ENCODE data around the gene AQR. TPM values are rescaled to one million over a fixed set of nuclear protein-coding genes. Genes with fewer than 3 reads are reported as not detected.
A peak's percentile ranks its signal among the peaks of the same experiment; 100 is the strongest.

The AQR gene
- total RNA-seq, 4 donors from 2014 or later, result 6.3 to 13.1 (median 10.3) TPM

DNA sequence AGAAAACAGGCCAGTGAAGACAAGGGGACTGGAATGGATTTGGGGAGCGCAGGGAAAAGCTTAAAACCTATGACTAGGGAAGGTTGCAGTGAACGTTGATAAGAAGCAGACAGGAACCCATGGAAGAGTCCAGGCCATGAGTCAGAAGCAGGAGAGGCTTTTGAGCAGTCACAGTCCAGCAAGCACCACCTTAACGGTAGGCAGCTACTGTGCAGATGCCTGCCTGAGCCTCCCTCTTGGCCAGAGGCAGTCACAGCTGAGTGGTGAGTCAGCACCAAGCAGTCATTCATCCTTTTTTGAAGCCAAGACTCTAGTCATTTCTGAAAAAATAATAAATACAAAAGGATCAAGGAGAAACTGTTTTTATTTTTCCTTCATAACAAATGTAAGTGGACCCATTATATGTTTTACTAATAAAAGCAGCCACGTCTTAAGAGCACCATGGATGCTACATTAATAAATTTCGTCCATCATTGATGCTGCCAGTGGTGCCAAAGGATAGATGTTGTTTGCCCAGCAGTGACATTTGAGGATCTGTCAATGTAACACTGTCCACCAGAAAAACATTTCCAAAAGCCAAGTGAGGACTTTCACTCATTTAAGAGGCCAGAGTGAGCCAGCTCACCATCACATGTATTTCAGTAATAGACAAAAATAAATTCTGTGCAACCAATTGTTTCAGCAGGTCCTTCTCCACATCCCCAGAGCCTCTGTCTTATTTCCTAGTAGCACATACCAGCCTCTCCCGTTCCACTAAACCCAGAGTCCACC is 132.1 kb downstream of the AQR start:
- intact Hi-C loops (cut with DNase I; ENCODE audit: low total_unique reads), result no loop called here
- DNase-seq, result peak in 1 of 2 donors; percentile 29

DNA sequence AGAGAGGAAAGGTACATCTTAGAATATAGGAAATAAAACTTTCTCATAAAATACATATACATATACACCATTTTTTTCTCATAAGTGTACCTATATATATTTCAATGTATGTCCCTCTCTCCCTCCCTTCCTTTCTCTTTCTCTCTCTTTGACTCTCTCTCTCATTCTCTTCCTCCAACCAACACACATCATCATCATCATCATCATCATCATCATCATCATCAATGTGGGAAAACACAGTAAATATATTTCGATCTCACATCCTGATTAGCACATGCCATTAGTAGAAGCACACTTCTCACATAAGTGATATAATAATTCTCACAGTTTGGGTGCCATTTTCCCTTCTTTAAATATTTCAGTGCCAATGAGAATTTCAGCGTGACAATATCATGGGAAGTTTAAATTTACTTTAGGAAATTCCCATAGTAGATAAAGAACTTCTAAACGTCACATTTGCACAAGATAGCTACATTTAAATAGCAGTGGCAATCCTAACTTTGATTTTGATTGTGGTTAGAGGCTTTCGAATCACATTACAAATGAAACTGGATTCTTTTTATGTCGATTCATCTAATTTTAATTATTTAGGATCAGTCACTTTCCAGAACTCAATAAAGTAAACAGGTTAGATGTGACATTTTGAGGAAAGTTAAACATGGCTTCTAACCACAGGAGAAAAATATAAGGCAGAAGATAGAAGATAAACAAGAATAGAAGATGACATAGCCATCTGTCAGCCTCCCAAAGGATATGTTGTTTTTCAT is 141.2 kb downstream of the AQR start:
- ATAC-seq (no peak), DNase-seq (no peak)
- H3K4me3 ChIP-seq, result no peak overlapping the region
- no peak for TF ChIP-seq POLR2A (IDR thresholded peaks at IDR 0.05)
- TF ChIP-seq, protein P1, sequence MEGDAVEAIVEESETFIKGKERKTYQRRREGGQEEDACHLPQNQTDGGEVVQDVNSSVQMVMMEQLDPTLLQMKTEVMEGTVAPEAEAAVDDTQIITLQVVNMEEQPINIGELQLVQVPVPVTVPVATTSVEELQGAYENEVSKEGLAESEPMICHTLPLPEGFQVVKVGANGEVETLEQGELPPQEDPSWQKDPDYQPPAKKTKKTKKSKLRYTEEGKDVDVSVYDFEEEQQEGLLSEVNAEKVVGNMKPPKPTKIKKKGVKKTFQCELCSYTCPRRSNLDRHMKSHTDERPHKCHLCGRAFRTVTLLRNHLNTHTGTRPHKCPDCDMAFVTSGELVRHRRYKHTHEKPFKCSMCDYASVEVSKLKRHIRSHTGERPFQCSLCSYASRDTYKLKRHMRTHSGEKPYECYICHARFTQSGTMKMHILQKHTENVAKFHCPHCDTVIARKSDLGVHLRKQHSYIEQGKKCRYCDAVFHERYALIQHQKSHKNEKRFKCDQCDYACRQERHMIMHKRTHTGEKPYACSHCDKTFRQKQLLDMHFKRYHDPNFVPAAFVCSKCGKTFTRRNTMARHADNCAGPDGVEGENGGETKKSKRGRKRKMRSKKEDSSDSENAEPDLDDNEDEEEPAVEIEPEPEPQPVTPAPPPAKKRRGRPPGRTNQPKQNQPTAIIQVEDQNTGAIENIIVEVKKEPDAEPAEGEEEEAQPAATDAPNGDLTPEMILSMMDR (IDR thresholded peaks at IDR 0.05 in 4 of 5, conservative IDR thresholded peaks at IDR 0.05 in 1 of 5), result no peak
- no peaks in the 10 kb centered on the region for H3K27me3 ChIP-seq
- no peaks in the 10 kb centered on the region for H3K36me3 ChIP-seq
- in situ Hi-C loops (cut with MboI; ENCODE audit: low sequenced_read_pairs in 4 of 4), result no loop called here
- no peaks in the 10 kb centered on the region for H3K9me3 ChIP-seq
- H3K27ac ChIP-seq, result no peak overlapping the region
- no peaks in the 10 kb centered on the region for H3K4me1 ChIP-seq
- intact Hi-C loops (cut with DNase I; ENCODE audit: low total_unique reads), result no loop called here

More for the DNA sequence above, 132.1 kb downstream of the AQR start:
- Histone ChIP-seq H3K27ac (peak overlapping the region in 3 of 4 donors; percentile 37 to 64 (median 39)), H3K9me3 (no peaks in the 10 kb centered on the region), H3K4me3 (no peak overlapping the region), H3K4me1 (no peaks in the 10 kb centered on the region), H3K27me3 (no peaks in the 10 kb centered on the region), H3K36me3 (no peaks in the 10 kb centered on the region)
- ATAC-seq, result peak; percentile 47 to 70
- TF ChIP-seq POLR2A (IDR thresholded peaks at IDR 0.05), result no peak
- TF ChIP-seq, protein P1 (IDR thresholded peaks at IDR 0.05 in 4 of 5, conservative IDR thresholded peaks at IDR 0.05 in 1 of 5), result no peak
- in situ Hi-C loops (cut with MboI; ENCODE audit: low sequenced_read_pairs in 4 of 4), result no loop called here

DNA sequence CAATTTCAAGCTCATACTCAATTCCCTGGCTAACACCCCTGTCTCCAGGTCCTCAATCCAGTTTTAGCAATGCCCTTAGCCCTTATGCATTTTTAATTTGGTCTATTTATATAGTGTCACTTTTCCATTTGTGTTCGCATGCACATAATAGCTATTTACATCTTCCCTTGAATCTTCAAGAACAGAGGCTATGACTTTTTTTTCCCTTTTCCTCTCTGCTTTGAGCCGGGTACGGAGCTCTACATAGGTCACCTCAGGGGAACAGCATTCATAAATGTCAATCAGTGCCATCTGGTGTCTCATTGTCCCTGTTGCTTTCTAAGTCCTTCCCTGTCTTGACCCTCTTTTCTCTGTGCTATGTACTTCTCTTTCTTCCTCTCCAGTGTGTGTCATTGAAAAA is 147.7 kb downstream of the AQR start:
- H3K27me3 ChIP-seq, result no peaks in the 10 kb centered on the region
- ATAC-seq (no peak), DNase-seq (no peak)
- no peak overlapping the region for H3K27ac ChIP-seq
- H3K4me3 ChIP-seq, result no peak overlapping the region
- intact Hi-C loops (cut with DNase I; ENCODE audit: low total_unique reads) (no loop called here), in situ Hi-C loops (cut with MboI; ENCODE audit: low sequenced_read_pairs in 4 of 4) (no loop called here)
- no peaks in the 10 kb centered on the region for H3K4me1 ChIP-seq
- no peaks in the 10 kb centered on the region for H3K36me3 ChIP-seq
- no peaks in the 10 kb centered on the region for H3K9me3 ChIP-seq
- TF ChIP-seq, protein P1 (IDR thresholded peaks at IDR 0.05 in 4 of 5, conservative IDR thresholded peaks at IDR 0.05 in 1 of 5), result no peak
- no peak for TF ChIP-seq POLR2A (IDR thresholded peaks at IDR 0.05)

DNA sequence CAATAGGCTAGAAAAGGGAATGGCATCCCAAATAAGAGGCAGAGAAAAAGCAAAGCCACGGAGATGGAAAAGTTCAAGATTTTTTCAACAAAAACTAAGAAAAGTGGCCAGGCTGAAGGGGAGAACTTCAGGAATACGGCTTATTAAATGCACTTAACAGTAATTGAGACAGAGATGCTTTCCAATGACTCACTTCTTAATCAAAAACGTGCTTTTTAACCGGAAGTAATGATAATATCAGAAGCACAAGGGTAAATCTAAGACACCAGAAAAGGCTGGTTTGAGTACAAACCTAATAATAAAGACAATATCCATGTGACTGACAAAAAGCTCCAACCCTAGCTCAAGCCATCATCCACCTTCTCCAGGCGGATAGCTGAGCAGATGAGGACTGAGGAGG is 149.4 kb downstream of the AQR start:
- intact Hi-C loops (cut with DNase I; ENCODE audit: low total_unique reads) (no loop called here), in situ Hi-C loops (cut with MboI; ENCODE audit: low sequenced_read_pairs in 4 of 4) (no loop called here)
- H3K4me1 ChIP-seq, result no peaks in the 10 kb centered on the region
- H3K36me3 ChIP-seq, result no peaks in the 10 kb centered on the region
- H3K27me3 ChIP-seq, result no peaks in the 10 kb centered on the region
- TF ChIP-seq POLR2A (IDR thresholded peaks at IDR 0.05), result no peak
- TF ChIP-seq, protein P1 (IDR thresholded peaks at IDR 0.05 in 4 of 5, conservative IDR thresholded peaks at IDR 0.05 in 1 of 5), result no peak
- H3K27ac ChIP-seq, result no peak overlapping the region
- ATAC-seq (no peak), DNase-seq (no peak)
- H3K9me3 ChIP-seq, result no peaks in the 10 kb centered on the region
- no peak overlapping the region for H3K4me3 ChIP-seq
